Endothelial cell of umbilical vein (primary cell): Measurements from ENCODE around the gene TBATA. TPM values are rescaled to one million over a fixed set of nuclear protein-coding genes. Genes with fewer than 3 reads are reported as not detected.

ENCODE experiments used
- BruUV-seq: library from RNA; stranded (reverse); fragments of 400-500 nt; replicated peaks from 2 replicates; lab custom pipeline; 2021; lab: Mats Ljungman, UMichigan
- CTCF ChIA-PET: fragments of 300-600, 350-600 bp; sonication (Branson Sonifier 250); formaldehyde crosslinking; loops from one replicate; lab custom pipeline; 2021; ENCODE audit warnings: antibody characterized with exemption, inconsistent platforms; lab: Charles Lee
- POLR2A ChIA-PET: fragments of 300-600, 350-600 bp; sonication (Branson Sonifier 250); formaldehyde crosslinking; loops from one replicate; lab custom pipeline; 2021; ENCODE audit warnings: antibody characterized with exemption, inconsistent platforms; lab: Charles Lee
- DNase-seq: peaks from one replicate; pipeline ENCODE4 v3.0.0-alpha.2; 2011; ENCODE audit warnings: low read depth, low spot score
- FAIRE-seq: peaks from 2 replicates; lab custom pipeline; 2011; peaks lifted over from hg19 to GRCh38; lab: Jason Lieb, UNC
- H2AFZ ChIP-seq: 2 replicates; pipeline ENCODE4 v1.6.0; 2012; ENCODE audit warnings: low read depth, low read length, control low read depth, inconsistent platforms
- H3K27ac ChIP-seq: 2 replicates; pipeline ENCODE4 v1.5.1; 2011; ENCODE audit warnings: low read depth, mild to moderate bottlenecking, control low read depth, low read length, moderate library complexity; ENCODE audit not compliant: insufficient read depth
- H3K27me3 ChIP-seq, 2 experiments: 2 replicates each; pipeline versions ENCODE4 v1.6.0 to v1.6.1; 2011; ENCODE audit warnings: low read length in 2 of 2, mixed read lengths in 1 of 2; ENCODE audit not compliant: control insufficient read depth in 2 of 2, insufficient read depth in 2 of 2
- H3K36me3 ChIP-seq, 2 experiments: 2 replicates in 1 of 2; 3 replicates in 1 of 2; pipeline ENCODE4 v1.5.1; 2011; ENCODE audit warnings: low read length in 2 of 2, mild to moderate bottlenecking in 1 of 2, moderate library complexity in 1 of 2; ENCODE audit not compliant: control insufficient read depth in 2 of 2, insufficient read depth in 2 of 2; ENCODE audit errors: extremely low read depth in 1 of 2
- H3K4me1 ChIP-seq: 3 replicates; pipeline ENCODE4 v1.5.1; 2011; ENCODE audit warnings: mild to moderate bottlenecking, low read length; ENCODE audit not compliant: control insufficient read depth, insufficient read depth; ENCODE audit errors: extremely low read depth
- H3K4me2 ChIP-seq: 2 replicates; pipeline ENCODE4 v1.6.1; 2011; ENCODE audit warnings: low read length, control low read depth, mixed read lengths; ENCODE audit not compliant: insufficient read depth
- H3K4me3 ChIP-seq, 3 experiments: fragments of 200-600 bp in 1 of 3; sonication (generic), shearing (Covaris generic) in 1 of 3; replicated peaks in 1 of 3; 2 replicates each; pipeline ENCODE4 v1.5.1; 2011 to 2016; ENCODE audit warnings: control low read depth in 3 of 3, low read length in 3 of 3, mild to moderate bottlenecking in 2 of 3, inconsistent platforms in 1 of 3, low read depth in 1 of 3, moderate library complexity in 1 of 3; ENCODE audit not compliant: insufficient read depth in 1 of 3
- H3K79me2 ChIP-seq: 2 replicates; pipeline ENCODE4 v1.6.0; 2012; ENCODE audit warnings: low read length, inconsistent platforms; ENCODE audit not compliant: control insufficient read depth, insufficient read depth
- H3K9ac ChIP-seq: replicated peaks from 2 replicates; pipeline ENCODE3; 2011; ENCODE audit warnings: low read length, control low read depth; ENCODE audit not compliant: insufficient read depth; ENCODE audit errors: extremely low read depth
- H3K9me1 ChIP-seq: replicated peaks from 3 replicates; pipeline ENCODE4 v1.6.0; 2011; ENCODE audit warnings: mild to moderate bottlenecking, low read length; ENCODE audit not compliant: control insufficient read depth, insufficient read depth; ENCODE audit errors: extremely low read depth
- H3K9me3 ChIP-seq: replicated peaks from 2 replicates; pipeline ENCODE4 v1.5.1; 2012; ENCODE audit warnings: low read length, inconsistent platforms; ENCODE audit not compliant: control insufficient read depth, insufficient read depth
- H4K20me1 ChIP-seq: replicated peaks from 2 replicates; pipeline ENCODE3; 2011; ENCODE audit warnings: mild to moderate bottlenecking, low read length; ENCODE audit not compliant: control insufficient read depth, insufficient read depth; ENCODE audit errors: extremely low read depth
- CTCF ChIP-seq, 2 donors: IDR thresholded peaks; 1 replicate in 1 of 2; 2 replicates in 1 of 2; pipeline ENCODE4 v1.5.1; 2011; ENCODE audit warnings: low read length in 2 of 2, mild to moderate bottlenecking in 2 of 2, moderate library complexity in 2 of 2, control low read depth in 1 of 2, inconsistent platforms in 1 of 2, low read depth in 1 of 2; ENCODE audit not compliant: insufficient read depth in 1 of 2; ENCODE audit errors: extremely low read depth in 1 of 2
- EZH2 ChIP-seq: IDR thresholded peaks from 2 replicates; pipeline ENCODE4 v1.6.1; 2012; ENCODE audit warnings: borderline replicate concordance, low read depth, mild to moderate bottlenecking, moderate library complexity, low read length, inconsistent platforms; ENCODE audit not compliant: severe bottlenecking
- FOS ChIP-seq: IDR thresholded peaks from 2 replicates; pipeline ENCODE4 v1.6.1; 2011; ENCODE audit warnings: mild to moderate bottlenecking, low read length, moderate library complexity, borderline replicate concordance; ENCODE audit not compliant: insufficient read depth
- GATA2 ChIP-seq: IDR thresholded peaks from 2 replicates; pipeline ENCODE4 v1.7.0; 2011; ENCODE audit warnings: low read depth, mild to moderate bottlenecking, moderate library complexity, mixed read lengths, low read length; ENCODE audit not compliant: insufficient read length, insufficient read depth
- JUN ChIP-seq: IDR thresholded peaks from 2 replicates; pipeline ENCODE4 v1.6.1; 2011; ENCODE audit warnings: borderline replicate concordance, low read depth; ENCODE audit not compliant: insufficient read length, insufficient read depth
- MAX ChIP-seq: IDR thresholded peaks from 2 replicates; pipeline ENCODE4 v1.6.1; 2011; ENCODE audit not compliant: insufficient read depth, insufficient read length
- MYC ChIP-seq: IDR thresholded peaks from one replicate; pipeline ENCODE4 v1.6.1; 2011; ENCODE audit warnings: mild to moderate bottlenecking, low read depth, low read length
- POLR2A ChIP-seq: IDR thresholded peaks from 2 replicates; pipeline ENCODE4 v1.6.1; 2012; ENCODE audit warnings: low read depth, mild to moderate bottlenecking, control low read depth, low read length
- POLR2AphosphoS5 ChIP-seq: IDR thresholded peaks from 2 replicates; pipeline ENCODE4 v1.6.1; 2012; ENCODE audit warnings: low read depth, mild to moderate bottlenecking, control low read depth, low read length, moderate library complexity; ENCODE audit not compliant: insufficient read depth
- dilution Hi-C: fragments of 300-500 bp; cut with MboI; formaldehyde crosslinking; loops from one replicate; pipeline ENCODE4 v1.15.0; 2019; ENCODE audit warnings: low sequenced_read_pairs; ENCODE audit not compliant: extremely low pct_ligation_motif_present
- intact Hi-C: fragments of 100-400 bp; cut with micrococcal nuclease; formaldehyde crosslinking; loops from one replicate; pipeline ENCODE4 v1.10.0; 2022
- polyA plus RNA-seq, 4 experiments: library from polyadenylated mRNA; depleted of rRNA in 3 of 4; stranded (reverse) in 3 of 4; unstranded in 1 of 4; fragments of >200 nt; gene quantifications; 2 replicates each; pipeline versions ENCODE4 v1.2.1 to v1.2.3, GENCODE V29; 2011 to 2012; ENCODE audit warnings: missing spikeins in 1 of 4
- total RNA-seq: library from RNA; stranded (reverse); gene quantifications from 2 replicates; pipeline ENCODE4 v1.2.3, GENCODE V29; 2021

The TBATA gene
- total and polyA plus RNA-seq, 2 donors (not counting 3 experiments of a cell fraction or from before 2014, with no cell fraction given) = not detected

GRCh38 chr10:70743879-70744278 is 41.3 kb downstream of the TBATA start:
- Histone ChIP-seq H3K27ac (no peak overlapping the region), H3K9me3 (no peaks in the 10 kb centered on the region), H3K27me3 (no peaks in the 10 kb centered on the region), H4K20me1 (no peaks in the 10 kb centered on the region), H3K4me3 (no peak overlapping the region), H3K79me2 (no peaks in the 10 kb centered on the region), H2AFZ (no peak overlapping the region), H3K9ac (no peak overlapping the region), H3K36me3 (no peaks in the 10 kb centered on the region), H3K4me1 (peaks cover 6% of the 10 kb centered on the region), H3K9me1 (no peaks in the 10 kb centered on the region), H3K4me2 (no peak overlapping the region)
- ChIA-PET POLR2A (no interaction called here), CTCF (no interaction called here)
- intact Hi-C loops = no loop called here
- FAIRE-seq (no peak), DNase-seq (no peak)
- dilution Hi-C loops = no loop called here
- no TSS peak for BruUV-seq
- no peak for TF ChIP-seq JUN
- TF ChIP-seq EZH2 = no peak
- TF ChIP-seq FOS = no peak
- no peak for TF ChIP-seq MYC

DNA sequence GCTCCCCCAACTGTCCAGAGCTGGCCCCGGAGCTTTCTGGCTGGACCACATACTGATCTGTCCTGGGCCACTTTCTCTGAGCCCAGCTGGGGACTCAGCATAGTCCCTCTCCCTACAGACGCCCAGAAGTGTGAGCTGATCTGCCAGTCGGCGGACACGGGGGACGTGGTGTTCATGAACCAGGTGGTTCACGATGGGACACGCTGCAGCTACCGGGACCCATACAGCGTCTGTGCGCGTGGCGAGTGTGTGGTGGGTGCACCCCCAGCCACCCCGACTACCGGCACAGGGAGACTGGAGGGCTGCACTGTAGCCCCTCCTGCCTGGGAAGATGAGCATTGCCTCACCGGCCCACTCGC is 41.8 kb downstream of the TBATA start:
- Histone ChIP-seq H2AFZ (no peak overlapping the region), H3K9me1 (no peaks in the 10 kb centered on the region), H3K27ac (no peak overlapping the region), H3K9me3 (no peaks in the 10 kb centered on the region), H3K79me2 (no peaks in the 10 kb centered on the region), H3K36me3 (no peaks in the 10 kb centered on the region), H3K9ac (no peak overlapping the region), H4K20me1 (no peaks in the 10 kb centered on the region), H3K4me3 (no peak overlapping the region), H3K27me3 (no peaks in the 10 kb centered on the region), H3K4me2 (no peak overlapping the region), H3K4me1 (peaks cover 6% of the 10 kb centered on the region)
- dilution Hi-C loops (no loop called here), intact Hi-C loops (no loop called here)
- ChIA-PET CTCF (no interaction called here), POLR2A (no interaction called here)
- BruUV-seq = no TSS peak
- DNase-seq (no peak), FAIRE-seq (no peak)
- TF ChIP-seq POLR2AphosphoS5 (no peak), JUN (no peak), CTCF (IDR thresholded peaks at IDR 0.05; ENCODE audit: extremely low read depth in 1 of 2, insufficient read depth in 1 of 2, low read depth in 1 of 2, low read length in 2 of 2) (no peak), FOS (no peak), MAX (no peak), POLR2A (no peak), GATA2 (no peak), MYC (no peak), EZH2 (no peak)
